DMS79 (cell line): ENCODE data around the gene DDB1.
A peak's percentile ranks its signal among the peaks of the same experiment; 100 is the strongest.

Experiments
- DNase-seq: peaks from one replicate; lab custom pipeline; 2025; lab: John Stamatoyannopoulos, UW

DDB1 gene

GRCh38 chr11:61294717-61295595 is 37.9 kb downstream of the DDB1 start, which contains the start of gene VWCE:
VWCE (minus strand) TSS chr11:61295316; CDS start chr11:61295037, 279 bp downstream.
- peak; percentile 58 for DNase-seq

- peak; percentile 43 for DNase-seq
Observed at GRCh38 chr11:61293867-61294716, 38.8 kb downstream of the DDB1 start.

- no peak for DNase-seq
Observed at GRCh38 chr11:61292356-61292755, 40.5 kb downstream of the DDB1 start.

- DNase-seq = no peak
Observed at GRCh38 chr11:61290905-61291690, 41.8 kb downstream of the DDB1 start.

GRCh38 chr11:61287338-61287977 is 45.4 kb downstream of the DDB1 start:
- no peak for DNase-seq

- no peak for DNase-seq
Observed at GRCh38 chr11:61283613-61284012, 49.3 kb downstream of the DDB1 start.

GRCh38 chr11:61281581-61282250 is 51.2 kb downstream of the DDB1 start:
- DNase-seq = no peak

GRCh38 chr11:61280883-61281580 is 51.9 kb downstream of the DDB1 start:
- DNase-seq = no peak

GRCh38 chr11:61279934-61280659 is 52.8 kb downstream of the DDB1 start:
- DNase-seq = peak; percentile 61

- DNase-seq = no peak
Observed at GRCh38 chr11:61278001-61278470, 54.9 kb downstream of the DDB1 start.

- DNase-seq = no peak
Observed at GRCh38 chr11:61277186-61278000, 55.5 kb downstream of the DDB1 start.

GRCh38 chr11:61275191-61275590 is 57.7 kb downstream of the DDB1 start:
- no peak for DNase-seq

GRCh38 chr11:61274084-61274483 is 58.8 kb downstream of the DDB1 start:
- DNase-seq = no peak

GRCh38 chr11:61273178-61274078 is 59.5 kb downstream of the DDB1 start:
- peak; percentile 94 for DNase-seq

- DNase-seq = no peak
Observed at GRCh38 chr11:61272731-61273130, 60.2 kb downstream of the DDB1 start.

GRCh38 chr11:61270354-61271076 is 62.4 kb downstream of the DDB1 start:
- no peak for DNase-seq
